Kidney (tissue), 14 donors: ENCODE data around the gene PINK1. TPM values are rescaled to one million over a fixed set of nuclear protein-coding genes. Genes with fewer than 3 reads are reported as not detected.
"Not testable (repeated sequence)": the region's sequence is repeated elsewhere in the genome, so short reads cannot be mapped to it uniquely, and the experiment has no call there.

ENCODE experiments used
- DNase-seq, 5 donors: peaks; one replicate each; pipeline ENCODE4 v3.0.0-alpha.2; 2013 to 2020
- FAIRE-seq: peaks from 2 replicates; lab custom pipeline; 2012; peaks lifted over from hg19 to GRCh38; lab: Jason Lieb, UNC
- H3K27ac ChIP-seq, 2 donors: one replicate each; pipeline ENCODE4 v1.7.0; 2013; ENCODE audit warnings: low read depth in 2 of 2, low read length in 2 of 2, inconsistent platforms in 1 of 2
- H3K27me3 ChIP-seq: one replicate; pipeline ENCODE4 v1.7.1; 2013; ENCODE audit warnings: low read length, inconsistent platforms; ENCODE audit not compliant: control insufficient read depth, insufficient read depth
- H3K36me3 ChIP-seq, 3 donors: one replicate each; pipeline versions ENCODE4 v1.7.0 to v1.7.1; 2013; ENCODE audit warnings: low read length in 3 of 3, control low read depth in 1 of 3, inconsistent platforms in 1 of 3; ENCODE audit not compliant: insufficient read depth in 3 of 3, control insufficient read depth in 2 of 3
- H3K4me1 ChIP-seq, 3 donors: one replicate each; pipeline versions ENCODE4 v1.7.0 to v1.7.1; 2013; ENCODE audit warnings: low read length in 3 of 3, inconsistent platforms in 1 of 3, low read depth in 1 of 3; ENCODE audit not compliant: control insufficient read depth in 2 of 3, insufficient read depth in 2 of 3
- H3K4me3 ChIP-seq, 3 donors: one replicate each; pipeline versions ENCODE4 v1.7.0 to v1.8.1; 2013; ENCODE audit warnings: low read length in 3 of 3, control low read depth in 1 of 3, inconsistent platforms in 1 of 3
- H3K9ac ChIP-seq, 3 donors: one replicate each; pipeline versions ENCODE4 v1.7.0 to v1.7.1; 2013; ENCODE audit warnings: low read length in 3 of 3, control low read depth in 1 of 3, inconsistent platforms in 1 of 3
- H3K9me3 ChIP-seq, 3 donors: one replicate each; pipeline versions ENCODE4 v1.7.0 to v1.7.1; 2013; ENCODE audit warnings: low read length in 3 of 3, control low read depth in 1 of 3, inconsistent platforms in 1 of 3; ENCODE audit not compliant: control insufficient read depth in 2 of 3, insufficient read depth in 1 of 3
- CTCF ChIP-seq: IDR thresholded peaks from 3 replicates; pipeline ENCODE4 v1.5.1; 2012; ENCODE audit warnings: mild to moderate bottlenecking, moderate library complexity, borderline replicate concordance; ENCODE audit not compliant: insufficient read depth; ENCODE audit errors: extremely low read depth
- intact Hi-C: fragments of 100-400 bp; cut with DNase I; formaldehyde crosslinking; loops from one replicate; pipeline ENCODE4 v1.11.1; 2022
- polyA plus RNA-seq: library from polyadenylated mRNA; stranded (reverse); fragments of 350-450 nt; fragmentation: Illumina TruSeq; extraction: RNeasy Lipid Tissue Mini Kit (QIAGEN cat#74804); gene quantifications from one replicate; pipeline ENCODE4 v1.2.3, GENCODE V29; 2014; ENCODE audit warnings: low read depth, low replicate concordance; ENCODE audit not compliant: insufficient read depth
- total RNA-seq: library from RNA; stranded (reverse); fragmentation: NEBNext Ultra II Directional; extraction: Animal tissue kit (Norgen Biotek cat#: 25700); gene quantifications from one replicate; pipeline ENCODE4 v1.2.1, GENCODE V29; 2021
- donor health status: control.
- donor health status: control.
- donor health status: control.
- donor health status: control.
- donor health status: control.
- donor health status: DM: yes; HTN: yes; CAD: no.
- donor health status: Normal renal cell carcinoma (clear cell type).

Gene PINK1
- total and polyA plus RNA-seq, 2 donors from 2014 or later, result 72.7 to 156 TPM

DNA sequence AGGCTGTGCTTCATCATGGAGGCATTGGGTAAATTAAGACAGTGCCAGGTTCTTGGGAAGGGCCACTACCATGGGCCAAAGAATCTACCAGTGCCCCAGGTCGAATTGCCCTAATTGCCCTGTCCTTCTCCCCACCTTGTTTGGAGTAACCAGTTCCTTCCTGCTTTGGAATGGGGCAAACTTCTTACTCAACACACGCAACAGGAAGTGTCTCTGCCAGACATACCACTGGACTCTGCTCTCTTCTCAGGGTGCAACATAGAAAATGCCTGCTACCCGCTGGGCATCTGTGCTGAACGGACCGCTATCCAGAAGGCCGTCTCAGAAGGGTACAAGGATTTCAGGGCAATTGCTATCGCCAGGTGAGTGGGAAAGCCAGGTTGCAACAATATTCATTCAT is 28.6 kb upstream of the PINK1 start:
- Histone ChIP-seq H3K9ac (no peak overlapping the region), H3K27ac (no peak overlapping the region), H3K27me3 (no peaks in the 10 kb centered on the region), H3K4me3 (no peak overlapping the region), H3K4me1 (no peaks in the 10 kb centered on the region), H3K36me3 (no peaks in the 10 kb centered on the region), H3K9me3 (no peaks in the 10 kb centered on the region)
- no peak for FAIRE-seq
- no peak for TF ChIP-seq CTCF
- no peak for DNase-seq
- intact Hi-C loops, result no loop called here

DNA sequence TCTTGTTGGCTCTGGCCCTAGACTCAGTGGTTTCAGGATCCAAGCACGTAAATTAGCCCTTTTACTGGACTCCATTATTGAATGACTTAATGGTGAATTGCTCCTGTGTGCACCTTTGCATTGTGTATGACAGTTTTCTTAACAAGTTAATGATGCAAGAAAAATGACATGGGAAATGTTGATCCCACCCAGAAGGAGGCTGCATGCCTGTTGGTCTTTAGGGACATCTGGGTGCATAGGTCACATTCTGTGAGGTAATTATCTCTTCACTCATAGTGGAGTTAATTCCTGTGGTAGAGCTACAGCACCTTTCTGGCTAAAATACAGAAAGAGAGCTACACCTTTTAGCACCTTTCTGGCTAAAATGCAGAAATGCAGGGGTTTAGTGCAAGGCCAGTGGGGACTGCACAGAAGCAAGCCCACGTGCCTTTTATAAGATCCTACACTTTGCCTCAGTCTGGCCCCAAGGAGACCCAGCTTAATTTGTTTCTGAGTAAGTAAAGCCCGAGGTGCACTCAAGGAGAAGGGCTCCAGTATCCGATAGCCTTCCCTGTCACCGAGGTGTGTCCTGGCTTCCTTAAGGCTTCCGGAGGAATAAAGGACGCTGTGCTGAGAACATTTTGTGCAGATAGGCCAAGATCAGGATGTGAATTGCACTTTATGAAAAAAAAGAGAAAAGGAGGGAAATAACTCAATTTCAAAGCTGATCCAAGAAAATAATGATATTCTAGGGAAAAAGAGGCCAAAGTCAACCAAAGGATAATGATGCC is 26.3 kb upstream of the PINK1 start:
- H3K36me3 ChIP-seq, H3K27ac ChIP-seq, H3K27me3 ChIP-seq, H3K9ac ChIP-seq, H3K4me1 ChIP-seq, DNase-seq, H3K9me3 ChIP-seq, FAIRE-seq, H3K4me3 ChIP-seq, intact Hi-C loops: not testable (repeated sequence)

GRCh38 chr1:20609541-20609940 is 23.7 kb upstream of the PINK1 start:
- no peak overlapping the region for H3K9ac ChIP-seq
- H3K36me3 ChIP-seq, result no peaks in the 10 kb centered on the region
- TF ChIP-seq CTCF, result no peak
- no peak for DNase-seq
- no peaks in the 10 kb centered on the region for H3K9me3 ChIP-seq
- FAIRE-seq, result no peak
- intact Hi-C loops, result no loop called here
- H3K4me3 ChIP-seq, result no peak overlapping the region
- H3K27ac ChIP-seq, result no peak overlapping the region
- no peaks in the 10 kb centered on the region for H3K27me3 ChIP-seq
- no peaks in the 10 kb centered on the region for H3K4me1 ChIP-seq

DNA sequence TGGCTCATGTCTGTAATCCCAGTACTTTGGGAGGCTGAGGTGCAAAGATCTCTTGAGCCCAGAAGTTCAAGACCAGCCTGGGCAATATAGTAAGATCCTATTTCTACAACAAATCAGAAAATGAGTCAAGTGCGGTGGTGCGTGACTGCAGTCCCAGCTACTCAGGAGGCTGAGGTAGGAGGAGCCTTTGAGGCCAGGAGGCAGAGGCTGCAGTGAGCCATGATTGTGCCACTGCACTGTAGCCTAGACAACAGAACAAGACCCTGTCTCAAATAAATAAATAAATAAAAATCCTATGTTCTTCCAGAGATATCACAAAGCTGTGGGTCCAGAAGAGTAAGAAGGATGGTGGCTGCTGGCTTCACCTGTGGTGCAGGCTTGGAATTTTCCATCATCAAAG is 22.3 kb upstream of the PINK1 start:
- FAIRE-seq (no peak), DNase-seq (no peak)
- H3K9me3 ChIP-seq, result no peaks in the 10 kb centered on the region

More for the DNA sequence above, 22.3 kb upstream of the PINK1 start:
- H3K36me3 ChIP-seq, result no peaks in the 10 kb centered on the region
- no peaks in the 10 kb centered on the region for H3K27me3 ChIP-seq
- H3K9ac ChIP-seq, result no peak overlapping the region
- TF ChIP-seq CTCF, result no peak
- no peak overlapping the region for H3K27ac ChIP-seq
- H3K4me1 ChIP-seq, result no peaks in the 10 kb centered on the region
- intact Hi-C loops, result no loop called here
- H3K4me3 ChIP-seq, result no peak overlapping the region
